AG04449 (cell line): ENCODE results near the gene REC8.

Experiments used
- CTCF ChIA-PET: fragments of 350-600 bp; formaldehyde crosslinking; extraction: SDS; loops from one replicate; lab custom pipeline; 2021; ENCODE audit warnings: antibody characterized with exemption; lab: Yijun Ruan, JAX
- POLR2A ChIA-PET: fragments of 400-600, 350-600 bp; formaldehyde crosslinking; extraction: SDS; loops from one replicate; lab custom pipeline; 2020; ENCODE audit warnings: antibody characterized with exemption, inconsistent platforms; lab: Yijun Ruan, JAX
- DNase-seq: peaks from one replicate; pipeline ENCODE4 v3.0.0-alpha.2; 2010; ENCODE audit warnings: low read depth, low spot score
- H3K4me3 ChIP-seq: 2 replicates; pipeline ENCODE4 v1.5.1; 2011; ENCODE audit warnings: low read depth, mild to moderate bottlenecking, control low read depth, low read length
- CTCF ChIP-seq: IDR thresholded peaks from one replicate; pipeline ENCODE4 v1.5.1; 2011; ENCODE audit warnings: mild to moderate bottlenecking, moderate library complexity, low read length, control low read depth, inconsistent platforms; ENCODE audit not compliant: insufficient read depth; ENCODE audit errors: missing control alignments

REC8 gene

GRCh38 chr14:24177041-24177825 lies 5.4 kb downstream of the REC8 start:
- TF ChIP-seq CTCF = no peak
- ChIA-PET CTCF (interaction anchor here (1.2 to 1.3 kb wide), 2 partner anchors 16 to 119 kb away, joined by 3 to 7 read pairs; partner anchors contain the start of gene IRF9), POLR2A (interaction anchor here (0.8 kb wide), 1 partner anchor 9 kb away, joined by 3 read pairs; no protein-coding TSS in a partner anchor)
- DNase-seq = no peak
- H3K4me3 ChIP-seq = no peak overlapping the region

- ChIA-PET POLR2A (interaction anchor here (0.8 kb wide), 1 partner anchor 8 kb away, joined by 3 read pairs; no protein-coding TSS in a partner anchor), CTCF (interaction anchor here (1.3 kb wide), 1 partner anchor 17 kb away, joined by 7 read pairs; the partner anchor contains the start of gene IRF9)
- DNase-seq = no peak
- TF ChIP-seq CTCF = no peak
- H3K4me3 ChIP-seq = no peak overlapping the region
Measured at GRCh38 chr14:24177891-24178290, 6.0 kb downstream of the REC8 start.

- no peak for DNase-seq
- H3K4me3 ChIP-seq = no peak overlapping the region
- POLR2A ChIA-PET = no interaction called here
- TF ChIP-seq CTCF = no peak
- CTCF ChIA-PET = interaction anchor here (1.1 to 3.3 kb wide), 2 partner anchors 18 to 118 kb away, joined by 3 to 18 read pairs; partner anchors contain the start of gene IRF9
Measured at GRCh38 chr14:24178399-24179178, 6.7 kb downstream of the REC8 start.

GRCh38 chr14:24179294-24179960 lies 7.5 kb downstream of the REC8 start:
- H3K4me3 ChIP-seq = no peak overlapping the region
- ChIA-PET POLR2A (interaction anchor here (0.8 kb wide), 1 partner anchor 16 kb away, joined by 4 read pairs; no protein-coding TSS in a partner anchor), CTCF (interaction anchor here (1.1 to 3.3 kb wide), 2 partner anchors 18 to 117 kb away, joined by 3 to 18 read pairs; partner anchors contain the start of gene IRF9)
- no peak for TF ChIP-seq CTCF
- DNase-seq = no peak

- no peak for TF ChIP-seq CTCF
- POLR2A ChIA-PET = interaction anchor here (0.8 kb wide), 1 partner anchor 16 kb away, joined by 4 read pairs; no protein-coding TSS in a partner anchor
- CTCF ChIA-PET = interaction anchor here (3.3 kb wide), 1 partner anchor 19 kb away, joined by 18 read pairs; the partner anchor contains the start of gene IRF9
- H3K4me3 ChIP-seq = no peak overlapping the region
- DNase-seq = peak; percentile 21
Measured at GRCh38 chr14:24179961-24180796, 8.3 kb downstream of the REC8 start.
